T-helper 17 cell (primary cell): ENCODE data around the gene TBX1. TPM values are rescaled to one million over a fixed set of nuclear protein-coding genes. Genes with fewer than 3 reads are reported as not detected.

Source experiments
- ATAC-seq: fragments of 150-1000 bp; cut with Tn5 transposase; 2 replicates; pipeline ENCODE4 v1.10.0; 2021; ENCODE audit warnings: mild to moderate bottlenecking, moderate library complexity
- DNase-seq, 3 donors: peaks; one replicate each; pipeline versions ENCODE4 v3.0.0 to v3.0.0-alpha.2; 2020 to 2021
- H3K9me3 ChIP-seq: one replicate; pipeline ENCODE4 v1.7.0; 2013; ENCODE audit warnings: low read length, mild to moderate bottlenecking; ENCODE audit not compliant: control insufficient read depth, poor library complexity, severe bottlenecking
- H3K27ac Mint-ChIP-seq: one replicate; pipeline ENCODE4 v1.8.0; 2022; ENCODE audit warnings: mild to moderate bottlenecking, moderate library complexity, mixed read lengths
- H3K27me3 Mint-ChIP-seq: one replicate; pipeline ENCODE4 v1.8.0; 2022; ENCODE audit warnings: mixed read lengths
- H3K36me3 Mint-ChIP-seq: one replicate; pipeline ENCODE4 v1.8.0; 2022; ENCODE audit warnings: low read depth, mixed read lengths
- H3K4me1 Mint-ChIP-seq: one replicate; pipeline ENCODE4 v1.8.0; 2022; ENCODE audit warnings: mild to moderate bottlenecking, mixed read lengths
- H3K4me3 Mint-ChIP-seq: one replicate; pipeline ENCODE4 v1.8.0; 2022; ENCODE audit warnings: mild to moderate bottlenecking, moderate library complexity, mixed read lengths
- total RNA-seq, 4 donors: library from RNA in 2 of 4; stranded (reverse) in 2 of 4; gene quantifications; one replicate each; pipeline ENCODE4 v1.2.3 and lab custom pipeline; 2022 to 2026

Gene TBX1
- total RNA-seq, 2 donors from 2014 or later: not detected

- no peak overlapping the region for H3K27ac Mint-ChIP-seq
- H3K27me3 Mint-ChIP-seq: peaks cover 26% of the 10 kb centered on the region
- H3K9me3 ChIP-seq: no peaks in the 10 kb centered on the region
- no peak for DNase-seq
- peaks cover 4% of the 10 kb centered on the region for H3K4me1 Mint-ChIP-seq
- no peak for ATAC-seq
- peaks cover 4% of the 10 kb centered on the region for H3K36me3 Mint-ChIP-seq
- peak overlapping the region; percentile 75 for H3K4me3 Mint-ChIP-seq
These were observed 33.0 kb upstream of the TBX1 start for GRCh38 chr22:19727310-19728150.

GRCh38 chr22:19728271-19728670, 32.3 kb upstream of the TBX1 start:
- no peak for ATAC-seq
- peaks cover 19% of the 10 kb centered on the region for H3K27me3 Mint-ChIP-seq
- DNase-seq: no peak
- peaks cover 4% of the 10 kb centered on the region for H3K36me3 Mint-ChIP-seq
- no peak overlapping the region for H3K4me3 Mint-ChIP-seq
- H3K4me1 Mint-ChIP-seq: peaks cover 4% of the 10 kb centered on the region
- H3K27ac Mint-ChIP-seq: no peak overlapping the region
- no peaks in the 10 kb centered on the region for H3K9me3 ChIP-seq

- peaks cover 4% of the 10 kb centered on the region for H3K4me1 Mint-ChIP-seq
These were observed 31.7 kb upstream of the TBX1 start for GRCh38 chr22:19728836-19729235.

GRCh38 chr22:19729507-19729906, 31.1 kb upstream of the TBX1 start:
- H3K27ac Mint-ChIP-seq: no peak overlapping the region
- H3K4me3 Mint-ChIP-seq: no peak overlapping the region
- H3K27me3 Mint-ChIP-seq: peaks cover 16% of the 10 kb centered on the region
- H3K4me1 Mint-ChIP-seq: peaks cover 4% of the 10 kb centered on the region
- peaks cover 4% of the 10 kb centered on the region for H3K36me3 Mint-ChIP-seq
- ATAC-seq (no peak), DNase-seq (no peak)
- H3K9me3 ChIP-seq: no peaks in the 10 kb centered on the region

More at GRCh38 chr22:19728836-19729235, 31.7 kb upstream of the TBX1 start:
- DNase-seq: no peak
- Mint-ChIP-seq H3K27me3 (peaks cover 16% of the 10 kb centered on the region), H3K4me3 (no peak overlapping the region), H3K36me3 (peaks cover 4% of the 10 kb centered on the region), H3K27ac (no peak overlapping the region)
- ATAC-seq: no peak
- no peaks in the 10 kb centered on the region for H3K9me3 ChIP-seq

GRCh38 chr22:19730198-19730597, 30.4 kb upstream of the TBX1 start:
- Mint-ChIP-seq H3K4me3 (no peak overlapping the region), H3K4me1 (peaks cover 2% of the 10 kb centered on the region), H3K27ac (peak overlapping the region; percentile 16), H3K27me3 (peaks cover 9% of the 10 kb centered on the region), H3K36me3 (peaks cover 3% of the 10 kb centered on the region)
- DNase-seq (no peak), ATAC-seq (peak; percentile 14)
- H3K9me3 ChIP-seq: no peaks in the 10 kb centered on the region

GRCh38 chr22:19730655-19731360, 29.8 kb upstream of the TBX1 start:
- H3K27me3 Mint-ChIP-seq: peaks cover 5% of the 10 kb centered on the region
- peaks cover 2% of the 10 kb centered on the region for H3K4me1 Mint-ChIP-seq
- H3K27ac Mint-ChIP-seq: peak overlapping the region; percentile 16
- no peaks in the 10 kb centered on the region for H3K36me3 Mint-ChIP-seq
- no peaks in the 10 kb centered on the region for H3K9me3 ChIP-seq
- H3K4me3 Mint-ChIP-seq: peak overlapping the region; percentile 91
- peak; percentile 66 to 89 (median 77) for DNase-seq
- peak; percentile 87 for ATAC-seq

- ATAC-seq (no peak), DNase-seq (no peak)
- Mint-ChIP-seq H3K27ac (no peak overlapping the region), H3K27me3 (peaks cover 5% of the 10 kb centered on the region), H3K4me1 (peaks cover 2% of the 10 kb centered on the region), H3K4me3 (no peak overlapping the region), H3K36me3 (no peaks in the 10 kb centered on the region)
- H3K9me3 ChIP-seq: no peaks in the 10 kb centered on the region
These were observed 29.0 kb upstream of the TBX1 start for GRCh38 chr22:19731361-19732135.

- no peaks in the 10 kb centered on the region for H3K9me3 ChIP-seq
- H3K27me3 Mint-ChIP-seq: peaks cover 4% of the 10 kb centered on the region
- no peak overlapping the region for H3K27ac Mint-ChIP-seq
- H3K36me3 Mint-ChIP-seq: no peaks in the 10 kb centered on the region
- no peak overlapping the region for H3K4me3 Mint-ChIP-seq
- peaks cover 2% of the 10 kb centered on the region for H3K4me1 Mint-ChIP-seq
- no peak for DNase-seq
- no peak for ATAC-seq
These were observed 28.0 kb upstream of the TBX1 start for GRCh38 chr22:19732403-19733113.

GRCh38 chr22:19733755-19734154, 26.8 kb upstream of the TBX1 start:
- Mint-ChIP-seq H3K4me1 (peaks cover 2% of the 10 kb centered on the region), H3K27me3 (no peaks in the 10 kb centered on the region), H3K36me3 (no peaks in the 10 kb centered on the region), H3K27ac (no peak overlapping the region), H3K4me3 (no peak overlapping the region)
- ATAC-seq (no peak), DNase-seq (no peak)
- H3K9me3 ChIP-seq: no peaks in the 10 kb centered on the region

- H3K9me3 ChIP-seq: no peaks in the 10 kb centered on the region
- no peak for DNase-seq
- no peak for ATAC-seq
- Mint-ChIP-seq H3K4me1 (peaks cover 2% of the 10 kb centered on the region), H3K36me3 (no peaks in the 10 kb centered on the region), H3K27ac (no peak overlapping the region), H3K4me3 (no peak overlapping the region), H3K27me3 (no peaks in the 10 kb centered on the region)
These were observed 26.4 kb upstream of the TBX1 start for GRCh38 chr22:19734163-19734562.

- no peak overlapping the region for H3K27ac Mint-ChIP-seq
- H3K27me3 Mint-ChIP-seq: no peaks in the 10 kb centered on the region
- no peaks in the 10 kb centered on the region for H3K36me3 Mint-ChIP-seq
- no peaks in the 10 kb centered on the region for H3K9me3 ChIP-seq
- peaks cover 2% of the 10 kb centered on the region for H3K4me1 Mint-ChIP-seq
- no peak for ATAC-seq
- DNase-seq: no peak
- H3K4me3 Mint-ChIP-seq: no peak overlapping the region
These were observed 25.7 kb upstream of the TBX1 start for GRCh38 chr22:19734837-19735382.

- no peak overlapping the region for H3K4me3 Mint-ChIP-seq
- no peak for ATAC-seq
- no peaks in the 10 kb centered on the region for H3K36me3 Mint-ChIP-seq
- H3K27ac Mint-ChIP-seq: no peak overlapping the region
- no peaks in the 10 kb centered on the region for H3K9me3 ChIP-seq
- no peaks in the 10 kb centered on the region for H3K27me3 Mint-ChIP-seq
- no peak for DNase-seq
- H3K4me1 Mint-ChIP-seq: no peaks in the 10 kb centered on the region
These were observed 24.7 kb upstream of the TBX1 start for GRCh38 chr22:19735665-19736510.
